ENCODE data around the gene SLC35F3. TPM values are rescaled to one million over a fixed set of nuclear protein-coding genes. Genes with fewer than 3 reads are reported as not detected.

SLC35F3 gene
- polyA plus RNA-seq, 1 experiment = 0.06 TPM

DNA sequence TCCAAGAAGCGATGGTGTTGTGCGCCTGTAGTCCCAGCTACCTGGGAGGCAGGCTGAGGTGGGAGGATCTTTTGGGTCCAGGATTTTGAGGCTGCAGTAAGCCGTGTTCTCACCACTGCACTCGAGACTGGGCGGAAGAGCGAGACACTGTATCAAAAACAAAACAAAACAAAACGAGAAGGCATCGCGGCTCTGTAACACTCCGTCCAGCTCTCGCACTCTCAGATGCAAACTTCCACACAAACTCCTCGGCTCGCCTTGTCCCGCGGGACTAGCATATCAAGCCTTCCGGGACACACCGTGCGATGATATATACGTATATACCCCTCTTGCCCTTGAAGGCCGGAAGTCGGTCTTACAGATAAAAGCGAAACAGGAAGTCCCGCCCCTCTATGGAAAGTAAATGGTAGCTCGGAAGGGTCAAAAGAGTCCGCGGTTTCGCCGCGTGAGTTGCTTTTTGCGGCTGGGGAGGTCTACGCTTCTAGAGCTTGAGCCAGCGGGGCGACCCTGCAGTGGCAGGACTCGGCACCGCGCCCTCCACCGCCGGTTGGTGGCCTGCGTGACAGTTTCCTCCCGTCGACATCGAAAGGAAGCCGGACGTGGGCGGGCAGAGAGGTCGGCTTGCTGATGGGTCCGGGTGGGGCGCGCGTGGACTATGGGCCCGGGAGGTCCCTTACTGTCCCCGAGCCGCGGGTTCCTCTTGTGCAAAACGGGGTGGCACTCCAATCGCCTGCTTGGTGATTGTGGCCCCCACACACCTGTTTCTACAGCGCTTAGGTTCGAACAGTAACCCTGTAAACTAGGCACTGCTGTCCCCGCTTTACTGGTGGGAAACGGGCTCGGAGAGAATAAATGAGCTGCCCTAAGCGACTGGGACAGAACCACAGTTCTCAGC lies 468.8 kb downstream of the SLC35F3 start, which contains the start of gene COA6:
TSS of gene COA6 (plus strand) at position 393 of the 895 bp plus-strand sequence. CDS start at position 404, 11 bp downstream.
- Histone ChIP-seq H3K4me3 (ENCODE audit: low read depth, low read length) (peak within 1 kb of the TSS; percentile 81), H3K27me3 (ENCODE audit: control insufficient read depth, insufficient read depth, low read length) (no peaks in the 10 kb centered on the region), H3K36me3 (ENCODE audit: control insufficient read depth, insufficient read depth, low read length) (peaks cover 5% of the 10 kb centered on the region)
- ChIA-PET POLR2A (interaction anchor here (0.6 kb wide), 2 partner anchors 12 to 1469 kb away, joined by 3 read pairs; no protein-coding TSS in a partner anchor), CTCF (interaction anchor here (0.6 kb wide), 1 partner anchor 30 kb away, joined by 3 read pairs; no protein-coding TSS in a partner anchor)
- TF ChIP-seq, protein P1, sequence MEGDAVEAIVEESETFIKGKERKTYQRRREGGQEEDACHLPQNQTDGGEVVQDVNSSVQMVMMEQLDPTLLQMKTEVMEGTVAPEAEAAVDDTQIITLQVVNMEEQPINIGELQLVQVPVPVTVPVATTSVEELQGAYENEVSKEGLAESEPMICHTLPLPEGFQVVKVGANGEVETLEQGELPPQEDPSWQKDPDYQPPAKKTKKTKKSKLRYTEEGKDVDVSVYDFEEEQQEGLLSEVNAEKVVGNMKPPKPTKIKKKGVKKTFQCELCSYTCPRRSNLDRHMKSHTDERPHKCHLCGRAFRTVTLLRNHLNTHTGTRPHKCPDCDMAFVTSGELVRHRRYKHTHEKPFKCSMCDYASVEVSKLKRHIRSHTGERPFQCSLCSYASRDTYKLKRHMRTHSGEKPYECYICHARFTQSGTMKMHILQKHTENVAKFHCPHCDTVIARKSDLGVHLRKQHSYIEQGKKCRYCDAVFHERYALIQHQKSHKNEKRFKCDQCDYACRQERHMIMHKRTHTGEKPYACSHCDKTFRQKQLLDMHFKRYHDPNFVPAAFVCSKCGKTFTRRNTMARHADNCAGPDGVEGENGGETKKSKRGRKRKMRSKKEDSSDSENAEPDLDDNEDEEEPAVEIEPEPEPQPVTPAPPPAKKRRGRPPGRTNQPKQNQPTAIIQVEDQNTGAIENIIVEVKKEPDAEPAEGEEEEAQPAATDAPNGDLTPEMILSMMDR (IDR thresholded peaks at IDR 0.05; ENCODE audit: insufficient read depth, low read depth, low read length) = no peak
- peak; percentile 76 for DNase-seq (ENCODE audit: low read depth)

- POLR2A ChIA-PET = interaction anchor here (0.6 kb wide), 1 partner anchor 1470 kb away, joined by 3 read pairs; no protein-coding TSS in a partner anchor
- DNase-seq (ENCODE audit: low read depth) = no peak
- CTCF ChIA-PET = interaction anchor here (0.6 kb wide), 1 partner anchor 31 kb away, joined by 3 read pairs; no protein-coding TSS in a partner anchor
Measured at GRCh38 chr1:234373959-234374254, 469.4 kb downstream of the SLC35F3 start.

More at GRCh38 chr1:234373959-234374254, 469.4 kb downstream of the SLC35F3 start:
- Histone ChIP-seq H3K27me3 (ENCODE audit: control insufficient read depth, insufficient read depth, low read length) (no peaks in the 10 kb centered on the region), H3K36me3 (ENCODE audit: control insufficient read depth, insufficient read depth, low read length) (peaks cover 5% of the 10 kb centered on the region), H3K4me3 (ENCODE audit: low read depth, low read length) (peak overlapping the region; percentile 81)
- TF ChIP-seq, protein P1 (IDR thresholded peaks at IDR 0.05; ENCODE audit: insufficient read depth, low read depth, low read length) = no peak

Small RNAs within 50 kb of the gene (small RNA-seq; reads per million reads assigned to genes)
- 2.3 reads per million, percentile 19 among the genes with 10 or more reads in this experiment for gene MIR4671 (ENCODE audit: insufficient read length, low read depth, low replicate concordance)

Data from BJ (cell line).